ENCODE results near the gene NT5DC4.

Gene NT5DC4

DNA sequence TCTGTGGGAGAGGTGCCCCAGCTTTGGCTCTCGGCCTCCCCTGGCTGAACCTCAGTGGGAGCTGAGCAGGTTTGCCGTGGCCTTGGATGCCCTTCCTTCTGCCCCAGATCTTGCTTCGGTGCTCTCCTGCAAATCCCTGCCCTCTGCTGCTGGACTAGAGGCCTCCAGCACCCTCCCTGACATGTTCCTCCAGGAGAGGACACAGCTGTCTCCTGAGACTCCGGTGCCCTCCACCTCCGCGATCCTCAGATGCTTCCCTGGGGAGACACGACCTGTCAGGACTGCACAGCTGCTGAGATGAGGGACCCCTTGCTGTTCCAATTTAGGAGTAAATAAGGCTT lies 7.3 kb upstream of the NT5DC4 start:
- TF ChIP-seq FOXP2 (optimal IDR thresholded peaks at IDR 0.05; ENCODE audit: borderline replicate concordance, extremely low read depth, extremely low read length, insufficient read depth) (no peak), POLR2AphosphoS5 (IDR thresholded peaks at IDR 0.05; ENCODE audit: low read depth, low read length) (no peak), TAF1 (IDR thresholded peaks at IDR 0.05; ENCODE audit: borderline replicate concordance, insufficient read depth, low read length) (no peak), SIN3A (IDR thresholded peaks at IDR 0.05; ENCODE audit: borderline replicate concordance, insufficient read depth, low read length) (no peak)
- TF ChIP-seq, protein P1, sequence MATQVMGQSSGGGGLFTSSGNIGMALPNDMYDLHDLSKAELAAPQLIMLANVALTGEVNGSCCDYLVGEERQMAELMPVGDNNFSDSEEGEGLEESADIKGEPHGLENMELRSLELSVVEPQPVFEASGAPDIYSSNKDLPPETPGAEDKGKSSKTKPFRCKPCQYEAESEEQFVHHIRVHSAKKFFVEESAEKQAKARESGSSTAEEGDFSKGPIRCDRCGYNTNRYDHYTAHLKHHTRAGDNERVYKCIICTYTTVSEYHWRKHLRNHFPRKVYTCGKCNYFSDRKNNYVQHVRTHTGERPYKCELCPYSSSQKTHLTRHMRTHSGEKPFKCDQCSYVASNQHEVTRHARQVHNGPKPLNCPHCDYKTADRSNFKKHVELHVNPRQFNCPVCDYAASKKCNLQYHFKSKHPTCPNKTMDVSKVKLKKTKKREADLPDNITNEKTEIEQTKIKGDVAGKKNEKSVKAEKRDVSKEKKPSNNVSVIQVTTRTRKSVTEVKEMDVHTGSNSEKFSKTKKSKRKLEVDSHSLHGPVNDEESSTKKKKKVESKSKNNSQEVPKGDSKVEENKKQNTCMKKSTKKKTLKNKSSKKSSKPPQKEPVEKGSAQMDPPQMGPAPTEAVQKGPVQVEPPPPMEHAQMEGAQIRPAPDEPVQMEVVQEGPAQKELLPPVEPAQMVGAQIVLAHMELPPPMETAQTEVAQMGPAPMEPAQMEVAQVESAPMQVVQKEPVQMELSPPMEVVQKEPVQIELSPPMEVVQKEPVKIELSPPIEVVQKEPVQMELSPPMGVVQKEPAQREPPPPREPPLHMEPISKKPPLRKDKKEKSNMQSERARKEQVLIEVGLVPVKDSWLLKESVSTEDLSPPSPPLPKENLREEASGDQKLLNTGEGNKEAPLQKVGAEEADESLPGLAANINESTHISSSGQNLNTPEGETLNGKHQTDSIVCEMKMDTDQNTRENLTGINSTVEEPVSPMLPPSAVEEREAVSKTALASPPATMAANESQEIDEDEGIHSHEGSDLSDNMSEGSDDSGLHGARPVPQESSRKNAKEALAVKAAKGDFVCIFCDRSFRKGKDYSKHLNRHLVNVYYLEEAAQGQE (IDR thresholded peaks at IDR 0.05; ENCODE audit: insufficient read depth in 1 of 2, low read depth in 2 of 2, low read length in 2 of 2), result no peak

DNA sequence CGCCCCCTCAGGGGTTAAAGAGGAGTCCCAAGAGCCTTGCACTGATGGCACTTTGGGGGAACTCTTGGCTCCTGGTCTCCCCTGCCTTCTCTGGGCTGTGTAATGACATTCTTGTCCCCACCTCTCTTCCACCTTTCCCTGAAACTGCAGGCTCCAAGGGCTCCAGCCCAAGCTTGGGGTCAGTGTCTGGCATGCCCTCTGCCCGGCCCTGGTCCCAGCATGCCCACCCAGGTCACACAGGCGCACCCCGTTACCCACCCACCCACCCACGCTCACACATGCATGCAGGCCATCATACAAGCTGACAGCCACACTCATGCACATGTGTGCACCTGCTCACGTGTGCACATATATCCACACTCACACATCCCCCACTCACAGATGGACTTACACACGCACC lies 6.9 kb upstream of the NT5DC4 start:
- no peak for TF ChIP-seq TAF1 (IDR thresholded peaks at IDR 0.05; ENCODE audit: borderline replicate concordance, insufficient read depth, low read length)
- no peak for TF ChIP-seq POLR2AphosphoS5 (IDR thresholded peaks at IDR 0.05; ENCODE audit: low read depth, low read length)
- TF ChIP-seq SIN3A (IDR thresholded peaks at IDR 0.05; ENCODE audit: borderline replicate concordance, insufficient read depth, low read length), result no peak
- TF ChIP-seq, protein P1 (IDR thresholded peaks at IDR 0.05; ENCODE audit: insufficient read depth in 1 of 2, low read depth in 2 of 2, low read length in 2 of 2), result no peak

DNA sequence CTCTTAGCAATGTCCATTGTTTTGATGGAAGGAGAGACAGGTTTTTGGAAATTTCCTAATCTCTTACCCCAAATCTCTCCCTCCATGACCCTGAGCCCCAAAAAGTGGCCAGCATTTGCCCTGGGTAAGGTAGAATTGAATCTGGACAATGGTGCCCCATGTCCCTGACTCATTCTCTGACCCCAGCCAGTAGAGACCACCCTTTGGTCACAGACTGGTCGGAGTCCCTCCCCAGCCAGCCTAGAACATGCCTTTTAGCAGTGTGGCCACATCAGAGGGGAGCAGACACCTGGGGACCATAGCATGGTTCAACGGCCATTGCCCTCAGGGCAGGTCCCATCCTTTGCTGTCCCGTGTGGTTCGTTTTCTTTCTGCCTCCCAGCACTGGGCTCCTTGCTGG lies 6.5 kb upstream of the NT5DC4 start:
- TF ChIP-seq SIN3A (IDR thresholded peaks at IDR 0.05; ENCODE audit: borderline replicate concordance, insufficient read depth, low read length) (no peak), POLR2AphosphoS5 (IDR thresholded peaks at IDR 0.05; ENCODE audit: low read depth, low read length) (no peak), TAF1 (IDR thresholded peaks at IDR 0.05; ENCODE audit: borderline replicate concordance, insufficient read depth, low read length) (no peak), FOXP2 (optimal IDR thresholded peaks at IDR 0.05; ENCODE audit: borderline replicate concordance, extremely low read depth, extremely low read length, insufficient read depth) (no peak)
- TF ChIP-seq, protein P1 (IDR thresholded peaks at IDR 0.05; ENCODE audit: insufficient read depth in 1 of 2, low read depth in 2 of 2, low read length in 2 of 2), result no peak

DNA sequence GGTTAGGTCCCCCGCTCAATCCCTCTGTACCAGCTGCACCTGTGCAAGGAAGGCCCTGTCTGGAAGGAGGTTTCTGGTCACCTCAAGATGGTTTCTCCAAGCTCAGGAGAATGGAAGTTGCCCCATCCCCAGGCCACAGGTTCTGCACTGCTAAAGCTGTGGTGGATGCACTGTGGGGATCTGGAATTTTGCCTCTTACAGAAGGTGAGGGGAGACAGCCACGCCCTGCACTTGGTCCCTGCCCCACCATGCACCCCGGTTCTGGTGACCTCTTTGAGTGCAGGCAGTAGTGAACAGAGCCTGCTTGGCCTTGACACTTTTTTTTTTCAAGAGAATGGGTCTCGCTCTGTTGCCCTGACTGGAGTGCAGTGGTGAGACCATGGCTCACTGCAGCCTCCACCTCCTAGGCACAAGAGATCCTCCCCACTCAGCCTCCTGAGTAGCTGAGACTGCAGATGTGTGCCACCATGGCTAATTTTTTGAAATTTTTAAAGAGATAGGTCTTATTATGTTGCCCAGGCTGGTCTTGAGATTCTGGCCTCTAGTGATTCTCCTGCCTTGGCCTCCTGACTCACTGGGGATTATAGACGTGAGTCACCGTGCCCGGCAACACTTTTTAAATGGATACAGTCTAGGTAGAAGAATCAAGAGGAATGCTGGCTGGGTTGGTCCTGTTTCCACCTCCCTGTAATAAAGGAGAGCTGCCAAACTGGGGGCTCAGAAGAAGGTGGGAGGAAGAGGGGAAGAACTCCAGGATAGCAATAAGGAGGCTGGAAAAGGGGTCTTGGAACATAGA lies 5.8 kb upstream of the NT5DC4 start:
- TF ChIP-seq FOXP2 (optimal IDR thresholded peaks at IDR 0.05; ENCODE audit: borderline replicate concordance, extremely low read depth, extremely low read length, insufficient read depth) (no peak), SIN3A (IDR thresholded peaks at IDR 0.05; ENCODE audit: borderline replicate concordance, insufficient read depth, low read length) (no peak), POLR2AphosphoS5 (IDR thresholded peaks at IDR 0.05; ENCODE audit: low read depth, low read length) (no peak), TAF1 (IDR thresholded peaks at IDR 0.05; ENCODE audit: borderline replicate concordance, insufficient read depth, low read length) (no peak)
- TF ChIP-seq, protein P1 (IDR thresholded peaks at IDR 0.05; ENCODE audit: insufficient read depth in 1 of 2, low read depth in 2 of 2, low read length in 2 of 2), result no peak

Data from PFSK-1 (cell line).